ENCODE measurements around the gene NEMP1. TPM values are rescaled to one million over a fixed set of nuclear protein-coding genes. Genes with fewer than 3 reads are reported as not detected.

The NEMP1 gene
- polyA plus RNA-seq, 2 of the 4 experiments (the other 2 are of a cell fraction) = 12.7 to 28.4 TPM

DNA sequence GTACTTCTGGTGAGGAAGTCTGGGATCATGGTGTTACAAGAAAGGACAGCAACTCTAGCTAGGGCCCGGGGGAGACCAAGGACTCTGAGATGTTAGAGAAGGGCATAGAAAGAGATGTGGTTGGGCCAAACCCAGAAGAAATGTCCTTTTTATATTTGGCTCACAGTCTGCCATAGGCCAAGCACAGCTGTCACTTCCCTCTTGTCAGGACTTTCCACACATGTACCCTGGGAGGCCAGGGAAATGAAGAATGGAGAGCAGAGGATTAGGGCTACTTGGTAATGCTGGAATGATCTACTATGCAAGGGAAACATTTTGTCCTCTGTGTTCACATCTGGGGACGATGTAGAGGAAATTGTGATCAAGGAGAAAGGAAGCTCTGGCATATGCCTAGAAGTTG is 37.8 kb downstream of the NEMP1 start:
- Histone ChIP-seq H3K4me1 (no peaks in the 10 kb centered on the region), H3K4me2 (no peak overlapping the region), H3K9me3 (no peaks in the 10 kb centered on the region), H3K4me3 (no peak overlapping the region), H3K27ac (no peak overlapping the region)
- ATAC-seq = no peak
- POLR2A ChIA-PET = no interaction called here
- DNase-seq (ENCODE audit: low read depth in 1 of 2, low spot score in 1 of 2) = no peak
- CTCF ChIA-PET = interaction anchor here (0.5 to 1.8 kb wide), 10 partner anchors 9 to 191 kb away, joined by 3 to 6 read pairs (median 3); partner anchors contain the start of genes MYO1A and TAC3
- no peak for FAIRE-seq
- 30% methylated on average over 2 of the region's 2 CpGs for WGBS (ENCODE audit: missing lambda C conversion rate)
- no peak for TF ChIP-seq KDM5A (IDR thresholded peaks at IDR 0.05)
- TF ChIP-seq, protein P1, sequence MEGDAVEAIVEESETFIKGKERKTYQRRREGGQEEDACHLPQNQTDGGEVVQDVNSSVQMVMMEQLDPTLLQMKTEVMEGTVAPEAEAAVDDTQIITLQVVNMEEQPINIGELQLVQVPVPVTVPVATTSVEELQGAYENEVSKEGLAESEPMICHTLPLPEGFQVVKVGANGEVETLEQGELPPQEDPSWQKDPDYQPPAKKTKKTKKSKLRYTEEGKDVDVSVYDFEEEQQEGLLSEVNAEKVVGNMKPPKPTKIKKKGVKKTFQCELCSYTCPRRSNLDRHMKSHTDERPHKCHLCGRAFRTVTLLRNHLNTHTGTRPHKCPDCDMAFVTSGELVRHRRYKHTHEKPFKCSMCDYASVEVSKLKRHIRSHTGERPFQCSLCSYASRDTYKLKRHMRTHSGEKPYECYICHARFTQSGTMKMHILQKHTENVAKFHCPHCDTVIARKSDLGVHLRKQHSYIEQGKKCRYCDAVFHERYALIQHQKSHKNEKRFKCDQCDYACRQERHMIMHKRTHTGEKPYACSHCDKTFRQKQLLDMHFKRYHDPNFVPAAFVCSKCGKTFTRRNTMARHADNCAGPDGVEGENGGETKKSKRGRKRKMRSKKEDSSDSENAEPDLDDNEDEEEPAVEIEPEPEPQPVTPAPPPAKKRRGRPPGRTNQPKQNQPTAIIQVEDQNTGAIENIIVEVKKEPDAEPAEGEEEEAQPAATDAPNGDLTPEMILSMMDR (IDR thresholded peaks at IDR 0.05) = no peak

DNA sequence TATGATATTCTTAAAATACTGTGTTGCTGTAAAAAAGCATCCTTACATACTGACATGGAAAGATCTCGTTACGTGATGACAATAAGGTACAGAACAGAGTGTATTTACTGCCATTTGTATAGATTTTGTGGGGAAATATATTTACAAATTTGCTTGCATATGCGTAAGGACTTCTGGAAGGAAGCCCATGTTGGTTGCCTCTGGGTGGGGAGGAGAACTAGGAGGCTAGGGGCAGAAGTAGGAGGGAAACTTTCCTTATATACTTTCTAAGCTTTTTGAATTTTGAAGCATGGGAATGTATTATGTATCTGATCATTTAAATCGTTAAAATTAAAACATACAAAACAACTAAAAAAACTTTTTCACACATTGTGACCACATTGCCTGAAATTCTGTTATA is 38.4 kb downstream of the NEMP1 start:
- Histone ChIP-seq H3K4me1 (no peaks in the 10 kb centered on the region), H3K27ac (no peak overlapping the region), H3K4me3 (no peak overlapping the region), H3K4me2 (no peak overlapping the region), H3K9me3 (no peaks in the 10 kb centered on the region)
- CTCF ChIA-PET = interaction anchor here (1.0 to 1.8 kb wide), 5 partner anchors 12 to 84 kb away, joined by 3 to 6 read pairs (median 4); partner anchors contain the start of gene TAC3
- no peak for FAIRE-seq
- 56% methylated on average over 4 of the region's 4 CpGs for WGBS (ENCODE audit: missing lambda C conversion rate)
- POLR2A ChIA-PET = no interaction called here
- DNase-seq (ENCODE audit: low read depth in 1 of 2, low spot score in 1 of 2) = no peak
- TF ChIP-seq RARB (CRISPR knock-in tag; IDR thresholded peaks at IDR 0.05) (no peak), HOXB5 (CRISPR knock-in tag; IDR thresholded peaks at IDR 0.05) (no peak), JUN (IDR thresholded peaks at IDR 0.05) (no peak), RNF2 (IDR thresholded peaks at IDR 0.05; ENCODE audit: borderline replicate concordance, low read depth) (no peak), RAD21 (conservative IDR thresholded peaks at IDR 0.05 in 1 of 2, IDR thresholded peaks at IDR 0.05 in 1 of 2) (no peak), TFCP2L1 (CRISPR knock-in tag; IDR thresholded peaks at IDR 0.05) (no peak), HOXA7 (CRISPR knock-in tag; IDR thresholded peaks at IDR 0.05) (no peak)
- TF ChIP-seq, protein P2, sequence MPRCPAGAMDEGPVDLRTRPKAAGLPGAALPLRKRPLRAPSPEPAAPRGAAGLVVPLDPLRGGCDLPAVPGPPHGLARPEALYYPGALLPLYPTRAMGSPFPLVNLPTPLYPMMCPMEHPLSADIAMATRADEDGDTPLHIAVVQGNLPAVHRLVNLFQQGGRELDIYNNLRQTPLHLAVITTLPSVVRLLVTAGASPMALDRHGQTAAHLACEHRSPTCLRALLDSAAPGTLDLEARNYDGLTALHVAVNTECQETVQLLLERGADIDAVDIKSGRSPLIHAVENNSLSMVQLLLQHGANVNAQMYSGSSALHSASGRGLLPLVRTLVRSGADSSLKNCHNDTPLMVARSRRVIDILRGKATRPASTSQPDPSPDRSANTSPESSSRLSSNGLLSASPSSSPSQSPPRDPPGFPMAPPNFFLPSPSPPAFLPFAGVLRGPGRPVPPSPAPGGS (IDR thresholded peaks at IDR 0.05) = no peak
- TF ChIP-seq, protein P3, sequence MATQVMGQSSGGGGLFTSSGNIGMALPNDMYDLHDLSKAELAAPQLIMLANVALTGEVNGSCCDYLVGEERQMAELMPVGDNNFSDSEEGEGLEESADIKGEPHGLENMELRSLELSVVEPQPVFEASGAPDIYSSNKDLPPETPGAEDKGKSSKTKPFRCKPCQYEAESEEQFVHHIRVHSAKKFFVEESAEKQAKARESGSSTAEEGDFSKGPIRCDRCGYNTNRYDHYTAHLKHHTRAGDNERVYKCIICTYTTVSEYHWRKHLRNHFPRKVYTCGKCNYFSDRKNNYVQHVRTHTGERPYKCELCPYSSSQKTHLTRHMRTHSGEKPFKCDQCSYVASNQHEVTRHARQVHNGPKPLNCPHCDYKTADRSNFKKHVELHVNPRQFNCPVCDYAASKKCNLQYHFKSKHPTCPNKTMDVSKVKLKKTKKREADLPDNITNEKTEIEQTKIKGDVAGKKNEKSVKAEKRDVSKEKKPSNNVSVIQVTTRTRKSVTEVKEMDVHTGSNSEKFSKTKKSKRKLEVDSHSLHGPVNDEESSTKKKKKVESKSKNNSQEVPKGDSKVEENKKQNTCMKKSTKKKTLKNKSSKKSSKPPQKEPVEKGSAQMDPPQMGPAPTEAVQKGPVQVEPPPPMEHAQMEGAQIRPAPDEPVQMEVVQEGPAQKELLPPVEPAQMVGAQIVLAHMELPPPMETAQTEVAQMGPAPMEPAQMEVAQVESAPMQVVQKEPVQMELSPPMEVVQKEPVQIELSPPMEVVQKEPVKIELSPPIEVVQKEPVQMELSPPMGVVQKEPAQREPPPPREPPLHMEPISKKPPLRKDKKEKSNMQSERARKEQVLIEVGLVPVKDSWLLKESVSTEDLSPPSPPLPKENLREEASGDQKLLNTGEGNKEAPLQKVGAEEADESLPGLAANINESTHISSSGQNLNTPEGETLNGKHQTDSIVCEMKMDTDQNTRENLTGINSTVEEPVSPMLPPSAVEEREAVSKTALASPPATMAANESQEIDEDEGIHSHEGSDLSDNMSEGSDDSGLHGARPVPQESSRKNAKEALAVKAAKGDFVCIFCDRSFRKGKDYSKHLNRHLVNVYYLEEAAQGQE (IDR thresholded peaks at IDR 0.05) = no peak
- TF ChIP-seq, protein P4, sequence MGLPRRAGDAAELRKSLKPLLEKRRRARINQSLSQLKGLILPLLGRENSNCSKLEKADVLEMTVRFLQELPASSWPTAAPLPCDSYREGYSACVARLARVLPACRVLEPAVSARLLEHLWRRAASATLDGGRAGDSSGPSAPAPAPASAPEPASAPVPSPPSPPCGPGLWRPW (IDR thresholded peaks at IDR 0.05) = no peak
- no peak for ATAC-seq

DNA sequence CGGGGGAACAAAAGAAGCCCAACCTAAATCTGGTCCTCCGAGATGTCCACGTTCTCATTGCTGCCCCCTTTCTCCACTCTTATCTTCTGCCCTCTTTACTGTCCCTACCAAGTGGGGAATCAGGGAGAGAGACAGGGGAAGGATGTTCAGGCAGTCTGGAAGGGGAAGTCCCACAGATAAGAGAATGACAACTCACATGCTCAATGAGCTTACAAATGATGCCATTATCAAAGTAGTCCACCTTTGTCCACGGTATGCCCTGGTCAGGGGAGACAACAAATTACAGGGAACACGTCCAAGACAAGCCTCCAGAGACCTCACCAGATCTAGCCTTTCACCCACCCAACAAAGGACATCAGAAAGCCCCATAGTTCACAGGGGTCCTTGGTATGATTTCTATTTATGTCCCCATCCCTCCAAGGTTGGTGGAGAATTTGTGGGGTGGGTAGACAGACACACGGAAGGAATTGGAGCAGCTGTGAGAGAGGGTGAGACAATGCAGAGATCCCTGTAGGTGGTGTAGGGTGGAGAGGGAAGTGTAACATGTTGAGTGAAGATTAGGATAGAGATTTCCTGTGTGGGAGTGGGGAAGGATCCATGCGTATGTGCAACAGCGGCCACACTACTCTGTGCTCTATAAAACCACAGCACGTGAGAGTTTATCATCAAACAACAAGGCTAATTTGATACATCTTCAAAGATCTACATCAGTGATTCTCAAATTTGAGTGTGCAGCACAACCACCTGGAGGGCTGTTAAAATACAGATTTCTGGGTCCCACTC is 39.4 kb downstream of the NEMP1 start:
- Histone ChIP-seq H3K27ac (no peak overlapping the region), H3K9me3 (no peaks in the 10 kb centered on the region), H3K4me3 (no peak overlapping the region), H3K4me2 (no peak overlapping the region), H3K4me1 (no peaks in the 10 kb centered on the region)
- 70% methylated on average over 9 of the region's 9 CpGs for WGBS (ENCODE audit: missing lambda C conversion rate)
- ATAC-seq (no peak), FAIRE-seq (no peak), DNase-seq (ENCODE audit: low read depth in 1 of 2, low spot score in 1 of 2) (no peak)
- POLR2A ChIA-PET = no interaction called here
- TF ChIP-seq EHF (CRISPR knock-in tag; IDR thresholded peaks at IDR 0.05) (no peak), ZC3H11A (IDR thresholded peaks at IDR 0.05) (no peak), POLR2A (IDR thresholded peaks at IDR 0.05; ENCODE audit: low read length) (no peak), EHMT2 (IDR thresholded peaks at IDR 0.05; ENCODE audit: low read depth) (no peak), KDM1A (IDR thresholded peaks at IDR 0.05; ENCODE audit: low read depth) (no peak), CHD2 (IDR thresholded peaks at IDR 0.05; ENCODE audit: low read length, partially characterized antibody) (no peak), NFE2L2 (conservative IDR thresholded peaks at IDR 0.05; ENCODE audit: low read length) (no peak), PHF8 (IDR thresholded peaks at IDR 0.05; ENCODE audit: borderline replicate concordance, low read depth) (no peak)
- CTCF ChIA-PET = interaction anchor here (0.8 to 2.0 kb wide), 8 partner anchors 9 to 85 kb away, joined by 3 to 9 read pairs (median 4); partner anchors contain the start of gene TAC3
